CD4-positive, alpha-beta T cell (primary cell): ENCODE measurements around the gene ANO5. TPM values are rescaled to one million over a fixed set of nuclear protein-coding genes. Genes with fewer than 3 reads are reported as not detected.

Source experiments
- ATAC-seq: fragments of 200-7000 bp; cut with Tn5 transposase; one replicate; pipeline ENCODE4 v1.10.0; 2022; ENCODE audit warnings: mild to moderate bottlenecking; ENCODE audit not compliant: poor library complexity
- CTCF ChIA-PET: fragments of 350-600 bp; sonication (Branson Sonifier 250); formaldehyde crosslinking; loops from one replicate; lab custom pipeline; 2021; ENCODE audit warnings: antibody characterized with exemption, inconsistent platforms; lab: Charles Lee
- POLR2A ChIA-PET: fragments of 350-600 bp; sonication (Branson Sonifier 250); formaldehyde crosslinking; loops from one replicate; lab custom pipeline; 2021; ENCODE audit warnings: antibody characterized with exemption, inconsistent platforms; lab: Charles Lee
- DNase-seq, 14 experiments: peaks; one replicate each; pipeline ENCODE4 v3.0.0-alpha.2; 2013 to 2020; ENCODE audit warnings: mixed read lengths in 2 of 14
- H3K27ac ChIP-seq, 2 donors: one replicate each; pipeline versions ENCODE4 v1.5.1 to v1.7.0; 2013; ENCODE audit warnings: low read length in 2 of 2, low read depth in 1 of 2, mild to moderate bottlenecking in 1 of 2
- H3K27me3 ChIP-seq, 2 experiments: 1 replicate in 1 of 2; 2 replicates in 1 of 2; pipeline versions ENCODE4 v1.6.1 to v1.7.0; 2013; ENCODE audit warnings: low read length in 2 of 2, control low read depth in 1 of 2, mild to moderate bottlenecking in 1 of 2, moderate library complexity in 1 of 2; ENCODE audit not compliant: insufficient read depth in 2 of 2, control insufficient read depth in 1 of 2
- H3K36me3 ChIP-seq: one replicate; pipeline ENCODE4 v1.6.1; 2013; ENCODE audit warnings: low read length, control low read depth; ENCODE audit not compliant: insufficient read depth
- H3K4me1 ChIP-seq: one replicate; pipeline ENCODE4 v1.6.1; 2013; ENCODE audit warnings: low read length, control low read depth; ENCODE audit not compliant: insufficient read depth
- H3K4me3 ChIP-seq: one replicate; pipeline ENCODE4 v1.5.1; 2013; ENCODE audit warnings: mild to moderate bottlenecking, low read length, moderate library complexity
- H3K9me3 ChIP-seq, 2 experiments: 1 replicate in 1 of 2; 2 replicates in 1 of 2; pipeline versions ENCODE4 v1.6.1 to v1.7.0; 2013; ENCODE audit warnings: low read length in 2 of 2, mild to moderate bottlenecking in 2 of 2, control low read depth in 1 of 2, moderate library complexity in 1 of 2; ENCODE audit not compliant: control insufficient read depth in 1 of 2, insufficient read depth in 1 of 2
- H3K27ac Mint-ChIP-seq: one replicate; pipeline ENCODE4 v1.8.0; 2020; ENCODE audit warnings: mixed read lengths
- H3K27me3 Mint-ChIP-seq: one replicate; pipeline ENCODE4 v1.8.0; 2021; ENCODE audit warnings: mixed read lengths
- H3K36me3 Mint-ChIP-seq: one replicate; pipeline ENCODE4 v1.8.0; 2021; ENCODE audit warnings: low read depth, mixed read lengths
- H3K4me1 Mint-ChIP-seq: one replicate; pipeline ENCODE4 v1.8.0; 2021; ENCODE audit warnings: low read depth, mixed read lengths
- H3K4me3 Mint-ChIP-seq: one replicate; pipeline ENCODE4 v1.8.0; 2020; ENCODE audit warnings: mild to moderate bottlenecking, mixed read lengths
- H3K9me3 Mint-ChIP-seq: one replicate; pipeline ENCODE4 v1.8.0; 2020; ENCODE audit warnings: mixed read lengths
- intact Hi-C, 2 experiments: fragments of 100-400 bp; cut with DNase I in 1 of 2; cut with micrococcal nuclease in 1 of 2; formaldehyde crosslinking; loops; one replicate each; pipeline versions ENCODE4 v1.15.1 to v1.9.0; 2023 to 2025; cut with DNase I, micrococcal nuclease
- total RNA-seq, 174 experiments: library from RNA in 2 of 174; stranded (reverse) in 2 of 174; gene quantifications; one replicate each; pipeline ENCODE4 v1.2.3 and lab custom pipeline; 2021 to 2026
- TF ChIP-seq, protein P1 (sequence below): fragments of 200-600 bp; IDR thresholded peaks from one replicate; pipeline ENCODE4 v1.8.0; 2022; ENCODE audit warnings: antibody characterized with exemption, mild to moderate bottlenecking

The ANO5 gene
- total RNA-seq, 2 experiments from 2014 or later: not detected

- H3K36me3 ChIP-seq: no peaks in the 10 kb centered on the region
- no peak overlapping the region for H3K4me3 ChIP-seq
- ChIA-PET POLR2A (no interaction called here), CTCF (no interaction called here)
- no peaks in the 10 kb centered on the region for H3K4me1 Mint-ChIP-seq
- DNase-seq (no peak), ATAC-seq (no peak)
- no peaks in the 10 kb centered on the region for H3K4me1 ChIP-seq
- H3K36me3 Mint-ChIP-seq: no peaks in the 10 kb centered on the region
- H3K27ac ChIP-seq: no peak overlapping the region
- H3K9me3 Mint-ChIP-seq: peaks cover 3% of the 10 kb centered on the region
- intact Hi-C loops: no loop called here
- peaks cover 0 to 5% of the 10 kb centered on the region in 2 experiments for H3K9me3 ChIP-seq
- TF ChIP-seq, protein P1, sequence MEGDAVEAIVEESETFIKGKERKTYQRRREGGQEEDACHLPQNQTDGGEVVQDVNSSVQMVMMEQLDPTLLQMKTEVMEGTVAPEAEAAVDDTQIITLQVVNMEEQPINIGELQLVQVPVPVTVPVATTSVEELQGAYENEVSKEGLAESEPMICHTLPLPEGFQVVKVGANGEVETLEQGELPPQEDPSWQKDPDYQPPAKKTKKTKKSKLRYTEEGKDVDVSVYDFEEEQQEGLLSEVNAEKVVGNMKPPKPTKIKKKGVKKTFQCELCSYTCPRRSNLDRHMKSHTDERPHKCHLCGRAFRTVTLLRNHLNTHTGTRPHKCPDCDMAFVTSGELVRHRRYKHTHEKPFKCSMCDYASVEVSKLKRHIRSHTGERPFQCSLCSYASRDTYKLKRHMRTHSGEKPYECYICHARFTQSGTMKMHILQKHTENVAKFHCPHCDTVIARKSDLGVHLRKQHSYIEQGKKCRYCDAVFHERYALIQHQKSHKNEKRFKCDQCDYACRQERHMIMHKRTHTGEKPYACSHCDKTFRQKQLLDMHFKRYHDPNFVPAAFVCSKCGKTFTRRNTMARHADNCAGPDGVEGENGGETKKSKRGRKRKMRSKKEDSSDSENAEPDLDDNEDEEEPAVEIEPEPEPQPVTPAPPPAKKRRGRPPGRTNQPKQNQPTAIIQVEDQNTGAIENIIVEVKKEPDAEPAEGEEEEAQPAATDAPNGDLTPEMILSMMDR: no peak
- no peak overlapping the region for H3K27ac Mint-ChIP-seq
- no peak overlapping the region for H3K4me3 Mint-ChIP-seq
- H3K27me3 ChIP-seq: no peaks in the 10 kb centered on the region
- peaks cover 4% of the 10 kb centered on the region for H3K27me3 Mint-ChIP-seq
These were observed 12.8 kb upstream of the ANO5 start for GRCh38 chr11:22180131-22180530.

GRCh38 chr11:22189660-22190059 is 3.2 kb upstream of the ANO5 start:
- H3K36me3 Mint-ChIP-seq: no peaks in the 10 kb centered on the region
- DNase-seq (no peak), ATAC-seq (no peak)
- peaks cover 0 to 18% of the 10 kb centered on the region in 2 experiments for H3K9me3 ChIP-seq
- TF ChIP-seq, protein P1: no peak
- peaks cover 5% of the 10 kb centered on the region for H3K4me1 Mint-ChIP-seq
- no peak overlapping the region for H3K27ac Mint-ChIP-seq
- ChIA-PET CTCF (no interaction called here), POLR2A (no interaction called here)
- peaks cover 11 to 29% of the 10 kb centered on the region in 2 experiments for H3K27me3 ChIP-seq
- H3K36me3 ChIP-seq: no peaks in the 10 kb centered on the region
- H3K27ac ChIP-seq: no peak overlapping the region
- H3K4me3 ChIP-seq: no peak overlapping the region
- H3K4me1 ChIP-seq: peaks cover 4% of the 10 kb centered on the region
- peaks cover 38% of the 10 kb centered on the region for H3K27me3 Mint-ChIP-seq
- no peaks in the 10 kb centered on the region for H3K9me3 Mint-ChIP-seq
- no peak overlapping the region for H3K4me3 Mint-ChIP-seq
- intact Hi-C loops: no loop called here

DNA sequence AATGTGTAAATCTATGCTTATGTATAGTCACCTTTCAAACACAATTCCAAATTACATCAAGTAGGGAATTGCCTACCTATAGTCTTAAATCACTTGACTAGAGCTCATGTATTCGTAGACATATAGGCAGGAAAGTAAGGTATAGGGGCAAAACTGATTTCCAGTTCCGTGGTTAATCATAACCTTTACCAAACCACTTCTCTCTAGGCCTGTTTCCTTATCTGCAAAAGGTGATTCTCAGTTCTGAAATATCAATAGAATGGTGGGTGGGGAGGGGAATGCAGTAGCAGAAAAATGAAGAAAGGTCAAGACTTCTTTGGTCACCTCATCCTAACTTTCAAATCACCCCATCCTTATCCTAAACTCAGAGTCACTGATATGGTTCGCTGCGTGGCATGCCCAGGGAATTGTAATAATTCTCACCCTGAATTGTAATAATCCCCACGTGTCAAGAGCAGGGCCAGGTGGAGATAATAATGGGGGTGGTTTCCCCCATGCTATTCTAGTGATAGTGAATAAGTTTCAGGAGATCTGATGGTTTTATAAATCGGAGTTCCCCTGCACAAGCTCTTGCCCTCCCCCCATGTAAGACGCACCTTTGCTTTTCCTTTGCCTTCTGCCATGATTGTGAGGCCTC is 1.9 kb upstream of the ANO5 start:
- H3K9me3 Mint-ChIP-seq: no peaks in the 10 kb centered on the region
- H3K4me1 Mint-ChIP-seq: peaks cover 5% of the 10 kb centered on the region
- H3K4me3 Mint-ChIP-seq: no peak overlapping the region
- peaks cover 48% of the 10 kb centered on the region for H3K27me3 Mint-ChIP-seq
- H3K4me3 ChIP-seq: no peak overlapping the region
- peaks cover 4% of the 10 kb centered on the region for H3K4me1 ChIP-seq
- ATAC-seq (no peak), DNase-seq (no peak)
- H3K27me3 ChIP-seq: peaks cover 11 to 34% of the 10 kb centered on the region in 2 experiments
- ChIA-PET CTCF (no interaction called here), POLR2A (no interaction called here)
- no peaks in the 10 kb centered on the region for H3K36me3 Mint-ChIP-seq
- H3K27ac Mint-ChIP-seq: no peak overlapping the region
- H3K36me3 ChIP-seq: no peaks in the 10 kb centered on the region
- H3K27ac ChIP-seq: no peak overlapping the region
- peaks cover 0 to 18% of the 10 kb centered on the region in 2 experiments for H3K9me3 ChIP-seq
- intact Hi-C loops: no loop called here
- TF ChIP-seq, protein P1: no peak
